ENCODE measurements around the gene MAST2.
"Not testable (repeated sequence)": the region's sequence is repeated elsewhere in the genome, so short reads cannot be mapped to it uniquely, and the experiment has no call there.

MAST2 gene

GRCh38 chr1:45934947-45935346 lies 131.5 kb downstream of the MAST2 start:
- in situ Hi-C loops (cut with MboI; ENCODE audit: low sequenced_read_pairs, unreplicated experiment), result no loop called here

GRCh38 chr1:45938029-45938428 lies 134.6 kb downstream of the MAST2 start:
- no peak for TF ChIP-seq CTCF (IDR thresholded peaks at IDR 0.05; ENCODE audit: borderline replicate concordance, control extremely low read depth, extremely low read depth, insufficient read depth, missing control alignments)
- in situ Hi-C loops (cut with MboI; ENCODE audit: low sequenced_read_pairs, unreplicated experiment), result no loop called here
- no peak for DNase-seq (ENCODE audit: low spot score)

More at GRCh38 chr1:45934947-45935346, 131.5 kb downstream of the MAST2 start:
- no peak for TF ChIP-seq CTCF (IDR thresholded peaks at IDR 0.05; ENCODE audit: borderline replicate concordance, control extremely low read depth, extremely low read depth, insufficient read depth, missing control alignments)
- no peak for DNase-seq (ENCODE audit: low spot score)

GRCh38 chr1:45942411-45942810 lies 139.0 kb downstream of the MAST2 start:
- in situ Hi-C loops (cut with MboI; ENCODE audit: low sequenced_read_pairs, unreplicated experiment), result no loop called here
- TF ChIP-seq CTCF (IDR thresholded peaks at IDR 0.05; ENCODE audit: borderline replicate concordance, control extremely low read depth, extremely low read depth, insufficient read depth, missing control alignments), result no peak
- no peak for DNase-seq (ENCODE audit: low spot score)

GRCh38 chr1:45943185-45943584 lies 139.8 kb downstream of the MAST2 start:
- no peak for DNase-seq (ENCODE audit: low spot score)
- no peak for TF ChIP-seq CTCF (IDR thresholded peaks at IDR 0.05; ENCODE audit: borderline replicate concordance, control extremely low read depth, extremely low read depth, insufficient read depth, missing control alignments)
- in situ Hi-C loops (cut with MboI; ENCODE audit: low sequenced_read_pairs, unreplicated experiment), result no loop called here

GRCh38 chr1:45945426-45945825 lies 142.0 kb downstream of the MAST2 start:
- DNase-seq (ENCODE audit: low spot score), result no peak
- in situ Hi-C loops (cut with MboI; ENCODE audit: low sequenced_read_pairs, unreplicated experiment), result no loop called here
- no peak for TF ChIP-seq CTCF (IDR thresholded peaks at IDR 0.05; ENCODE audit: borderline replicate concordance, control extremely low read depth, extremely low read depth, insufficient read depth, missing control alignments)

GRCh38 chr1:45949462-45949861 lies 146.1 kb downstream of the MAST2 start:
- DNase-seq (ENCODE audit: low spot score); in situ Hi-C loops (cut with MboI; ENCODE audit: low sequenced_read_pairs, unreplicated experiment): not testable (repeated sequence)

- DNase-seq (ENCODE audit: low spot score), result no peak
- TF ChIP-seq CTCF (IDR thresholded peaks at IDR 0.05; ENCODE audit: borderline replicate concordance, control extremely low read depth, extremely low read depth, insufficient read depth, missing control alignments), result no peak
- in situ Hi-C loops (cut with MboI; ENCODE audit: low sequenced_read_pairs, unreplicated experiment), result no loop called here
Measured at GRCh38 chr1:45952072-45952471, 148.7 kb downstream of the MAST2 start.
